ENCODE data around the gene LRATD1. TPM values are rescaled to one million over a fixed set of nuclear protein-coding genes. Genes with fewer than 3 reads are reported as not detected.

Gene LRATD1
- total RNA-seq, 1 experiment from 2014 or later, result 1.9 TPM

DNA sequence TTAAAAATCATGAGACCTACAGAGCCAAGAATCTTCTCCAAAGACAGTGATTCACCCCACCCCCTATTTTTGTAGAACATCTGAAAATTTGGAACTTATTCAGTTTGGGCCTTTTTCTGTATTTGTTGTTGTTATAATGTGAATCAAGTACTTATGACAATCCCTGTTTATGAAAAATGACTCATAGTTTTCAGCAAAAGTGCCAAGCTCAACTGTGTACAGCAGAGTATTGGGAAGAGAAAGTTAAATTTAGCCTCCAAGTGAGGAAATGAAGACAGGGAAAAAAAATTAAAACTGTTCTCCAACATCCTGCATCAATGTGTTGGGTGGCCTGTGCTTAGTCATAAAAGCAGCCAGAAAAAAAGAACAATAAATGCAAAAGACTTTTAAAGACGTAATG is 46.2 kb downstream of the LRATD1 start:
- in situ Hi-C loops (cut with HindIII; ENCODE audit: low pct_unique_long_range_greater_than_20kb, low sequenced_read_pairs), result no loop called here
- no peak for DNase-seq (ENCODE audit: low read depth)

DNA sequence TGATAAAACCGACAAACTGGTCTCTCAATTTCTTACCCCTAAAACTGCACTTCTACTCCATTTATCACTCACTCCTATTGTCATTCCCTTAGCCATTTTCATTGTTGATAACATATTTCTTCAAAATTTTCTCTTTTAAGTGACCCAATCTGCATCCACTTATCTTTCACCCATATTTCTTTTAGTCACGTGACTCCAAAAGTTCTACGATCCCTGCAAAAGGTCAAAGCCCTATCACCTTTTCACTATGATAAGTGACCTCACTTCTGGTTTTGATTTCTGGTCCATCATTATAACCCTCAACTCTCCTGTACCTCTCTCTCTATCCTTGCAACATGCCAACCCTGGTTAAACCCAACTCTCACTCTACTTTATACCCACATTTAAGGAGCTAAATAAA is 49.1 kb downstream of the LRATD1 start:
- DNase-seq (ENCODE audit: low read depth), result no peak
- in situ Hi-C loops (cut with HindIII; ENCODE audit: low pct_unique_long_range_greater_than_20kb, low sequenced_read_pairs), result no loop called here

Data from Caki2 (cell line).